ENCODE results near the gene HLA-DPB1.
"Not testable (repeated sequence)": the region's sequence is repeated elsewhere in the genome, so short reads cannot be mapped to it uniquely, and the experiment has no call there.

HLA-DPB1 gene

GRCh38 chr6:33072508-33073100, 3.2 kb upstream of the HLA-DPB1 start:
- no peak for DNase-seq

GRCh38 chr6:33073431-33073871, 2.3 kb upstream of the HLA-DPB1 start, which contains the start of gene HLA-DPA1:
Gene HLA-DPA1, minus strand, starts transcription at chr6:33073649.
- DNase-seq: no peak

- no peak for DNase-seq
Observed at GRCh38 chr6:33075208-33075567, 602 bp upstream of the HLA-DPB1 start.

GRCh38 chr6:33076406-33076934, 680 bp downstream of the HLA-DPB1 start:
- no peak for DNase-seq

GRCh38 chr6:33077908-33078307, 2.1 kb downstream of the HLA-DPB1 start:
- no peak for DNase-seq

- no peak for DNase-seq
Observed at GRCh38 chr6:33078442-33078841, 2.7 kb downstream of the HLA-DPB1 start.

- DNase-seq: no peak
Observed at GRCh38 chr6:33078919-33079521, 3.2 kb downstream of the HLA-DPB1 start.

GRCh38 chr6:33079580-33079979, 3.8 kb downstream of the HLA-DPB1 start:
- DNase-seq: no peak

- no peak for DNase-seq
Observed at GRCh38 chr6:33080127-33081089, 4.6 kb downstream of the HLA-DPB1 start.

- DNase-seq: no peak
Observed at GRCh38 chr6:33081098-33081824, 5.5 kb downstream of the HLA-DPB1 start.

- no peak for DNase-seq
Observed at GRCh38 chr6:33082702-33083101, 6.9 kb downstream of the HLA-DPB1 start.

GRCh38 chr6:33085627-33086026, 9.8 kb downstream of the HLA-DPB1 start:
- DNase-seq: no peak

- no peak for DNase-seq
Observed at GRCh38 chr6:33088258-33088930, 12.6 kb downstream of the HLA-DPB1 start.

- no peak for DNase-seq
Observed at GRCh38 chr6:33088931-33089620, 13.3 kb downstream of the HLA-DPB1 start.

GRCh38 chr6:33091957-33092356, 16.2 kb downstream of the HLA-DPB1 start:
- DNase-seq: no peak

- no peak for DNase-seq
Observed at GRCh38 chr6:33092385-33092784, 16.6 kb downstream of the HLA-DPB1 start.

GRCh38 chr6:33093855-33094254, 18.1 kb downstream of the HLA-DPB1 start:
- DNase-seq: no peak

- DNase-seq: no peak
Observed at GRCh38 chr6:33095681-33096080, 19.9 kb downstream of the HLA-DPB1 start.

- DNase-seq: not testable (repeated sequence)
Observed at GRCh38 chr6:33101121-33101737, 25.4 kb downstream of the HLA-DPB1 start.

- no peak for DNase-seq
Observed at GRCh38 chr6:33103776-33104175, 28.0 kb downstream of the HLA-DPB1 start.

GRCh38 chr6:33104887-33105286, 29.1 kb downstream of the HLA-DPB1 start:
- DNase-seq: no peak

All from T1000 (cell line).